Dedifferentiated amniotic fluid mesenchymal stem cell (primary cell): ENCODE data around the gene BAIAP2L2.

Experiments used
- DNase-seq: peaks from one replicate; pipeline ENCODE4 v3.0.0-alpha.2; 2016; ENCODE audit errors: extremely low spot score

BAIAP2L2 gene

DNA sequence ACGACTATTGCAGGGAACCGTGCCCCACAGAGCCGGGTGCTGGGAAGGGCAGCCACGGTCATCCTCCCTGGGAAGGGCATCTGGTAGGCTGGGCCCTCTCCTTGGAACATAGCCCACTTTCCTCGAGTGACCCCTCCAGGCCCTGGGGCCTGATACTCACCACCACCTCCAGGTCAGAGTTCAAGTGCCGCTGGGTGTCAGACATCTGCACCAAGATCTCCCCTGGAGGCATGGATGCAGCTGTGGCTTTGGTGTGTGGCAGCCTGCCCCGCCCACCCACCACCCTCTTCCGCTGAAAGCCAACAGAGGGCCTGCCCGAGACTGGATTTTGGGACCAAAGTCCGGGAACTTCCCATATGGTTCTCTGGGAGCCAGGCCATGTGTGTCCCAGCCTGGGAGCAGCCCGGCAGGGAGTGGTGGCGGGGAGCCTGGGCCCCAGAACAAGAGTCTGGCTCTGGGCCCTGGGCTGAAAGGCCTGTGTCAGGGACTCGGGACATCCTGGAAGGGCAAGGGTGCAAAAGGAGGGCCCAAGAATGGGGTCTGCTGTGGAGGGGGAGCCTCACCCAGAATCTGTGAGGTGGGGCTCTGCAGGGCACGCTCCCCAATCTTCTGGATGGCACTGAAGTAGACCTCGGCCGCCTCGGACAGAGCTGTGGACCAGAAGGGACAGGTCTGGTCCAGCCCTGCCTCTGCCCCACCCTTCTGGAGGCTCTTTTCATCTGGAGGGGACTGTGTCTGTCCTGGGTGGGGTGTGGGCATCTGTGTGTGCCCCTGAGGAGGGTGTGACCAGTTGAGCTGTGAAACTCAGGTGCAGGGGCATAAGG is 2.6 kb downstream of the BAIAP2L2 start:
- no peak for DNase-seq

DNA sequence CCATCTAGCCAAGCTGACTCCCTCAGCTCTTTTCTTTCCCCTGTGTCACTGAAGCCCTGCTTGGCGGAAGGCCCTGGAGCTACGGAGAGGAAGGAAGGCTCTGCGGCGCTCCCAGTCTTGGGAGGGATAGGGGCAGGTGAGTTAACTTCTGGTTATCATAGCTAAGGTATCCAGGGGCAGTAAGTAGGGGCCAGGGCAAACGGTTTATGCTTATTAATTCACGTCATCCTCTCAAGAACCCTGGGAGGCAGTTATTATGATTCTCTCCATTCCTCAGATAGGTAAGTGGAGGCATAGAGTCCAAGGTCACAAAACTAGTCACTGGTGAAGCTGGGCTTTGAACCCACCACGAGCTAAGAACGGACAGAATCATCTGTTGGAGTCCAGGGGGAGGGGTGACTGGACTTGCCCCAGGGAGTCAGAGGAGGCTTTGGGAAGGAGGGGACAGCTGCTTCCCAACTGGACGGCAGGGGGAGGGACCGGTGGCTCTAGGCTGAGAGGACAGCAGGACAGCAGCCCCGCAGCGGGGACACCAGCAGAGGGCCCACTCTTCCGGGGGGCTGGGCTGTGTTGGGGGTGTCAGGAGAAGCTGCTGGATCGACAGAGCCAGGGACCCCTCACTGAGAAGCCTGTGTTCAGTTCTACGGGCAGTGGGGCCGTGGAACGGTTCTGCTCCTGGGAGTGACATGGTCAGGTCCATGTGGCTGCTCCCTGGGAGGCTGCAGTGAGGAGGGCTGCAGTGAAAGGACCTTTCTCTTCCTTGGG is 3.5 kb downstream of the BAIAP2L2 start:
- no peak for DNase-seq

DNA sequence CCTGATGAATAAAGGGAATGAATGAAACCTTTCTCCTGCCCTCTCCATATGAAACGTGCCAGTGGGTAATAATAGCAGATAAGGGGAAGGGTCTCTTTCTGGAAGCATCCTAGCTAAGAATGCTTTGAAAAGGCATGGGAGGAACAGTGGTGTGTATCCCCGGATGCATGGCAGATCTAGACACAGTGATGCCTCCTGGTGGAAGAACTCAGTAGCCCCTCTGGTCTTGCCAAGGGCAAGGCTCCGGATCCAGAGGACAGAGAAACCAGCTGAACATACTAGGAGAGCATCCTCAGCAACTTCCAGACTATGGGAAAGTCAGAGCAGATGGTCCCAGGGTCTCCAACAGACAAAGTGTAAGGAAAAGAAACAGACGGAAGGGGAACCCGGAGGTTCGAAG is 6.4 kb downstream of the BAIAP2L2 start:
- no peak for DNase-seq

DNA sequence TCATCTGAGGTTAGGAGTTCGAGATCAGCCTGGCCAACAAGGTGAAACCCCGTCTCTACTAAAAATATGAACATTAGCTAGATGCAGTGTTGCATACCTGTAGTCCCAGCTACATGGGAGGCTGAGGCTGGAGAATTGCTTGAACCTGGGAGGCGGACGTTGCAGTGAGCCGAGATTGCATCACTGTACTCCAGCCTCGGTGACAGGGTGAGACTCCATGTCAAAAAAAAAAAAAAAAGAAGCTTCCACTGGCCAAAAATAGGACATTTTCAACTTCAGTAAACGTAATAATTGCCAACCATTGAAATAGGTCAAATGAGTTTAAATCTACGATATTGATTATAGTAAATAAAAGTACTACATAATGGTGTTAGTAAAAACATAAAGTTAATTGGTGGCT is 6.8 kb downstream of the BAIAP2L2 start:
- DNase-seq, result no peak

DNA sequence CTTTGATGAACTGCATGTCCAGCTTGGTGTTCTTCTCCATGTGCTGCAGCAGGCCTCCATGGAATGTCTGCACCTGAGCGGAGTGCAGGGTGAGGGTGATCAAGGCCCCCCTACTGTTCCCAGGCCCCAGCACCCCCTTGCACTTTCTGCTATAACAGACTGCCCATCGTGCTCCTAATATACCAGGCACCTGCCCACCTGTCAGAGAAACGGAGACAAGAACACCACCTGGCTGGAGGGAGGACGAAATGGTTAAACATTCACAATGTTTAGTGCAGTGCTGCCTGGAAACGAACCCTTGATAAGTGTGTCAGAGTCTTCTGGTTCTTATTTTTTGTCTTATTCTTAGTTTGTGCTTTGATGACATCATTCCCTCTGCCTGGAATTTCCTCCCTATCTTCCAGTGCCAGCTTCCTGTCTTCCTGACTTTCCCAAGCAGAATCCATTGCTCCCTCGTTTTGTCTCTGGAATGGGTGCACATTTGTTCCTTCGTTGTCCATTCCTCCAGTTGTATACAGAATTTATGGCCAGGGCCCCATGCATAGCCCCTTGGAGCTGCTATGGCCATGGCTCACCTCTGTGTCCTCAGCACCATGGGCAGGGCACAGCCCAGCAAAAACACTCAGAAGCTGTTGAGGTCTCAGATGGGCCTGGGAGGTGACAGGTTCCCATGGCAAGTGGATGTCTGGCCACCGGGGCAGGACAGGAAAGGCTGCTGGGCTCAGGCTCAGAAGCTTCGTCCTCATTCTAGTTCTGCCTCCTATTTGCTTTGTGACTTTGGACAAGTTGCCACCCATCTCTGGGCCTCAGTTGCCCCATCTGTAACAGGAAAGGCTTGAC is 11.9 kb downstream of the BAIAP2L2 start:
- DNase-seq, result no peak

DNA sequence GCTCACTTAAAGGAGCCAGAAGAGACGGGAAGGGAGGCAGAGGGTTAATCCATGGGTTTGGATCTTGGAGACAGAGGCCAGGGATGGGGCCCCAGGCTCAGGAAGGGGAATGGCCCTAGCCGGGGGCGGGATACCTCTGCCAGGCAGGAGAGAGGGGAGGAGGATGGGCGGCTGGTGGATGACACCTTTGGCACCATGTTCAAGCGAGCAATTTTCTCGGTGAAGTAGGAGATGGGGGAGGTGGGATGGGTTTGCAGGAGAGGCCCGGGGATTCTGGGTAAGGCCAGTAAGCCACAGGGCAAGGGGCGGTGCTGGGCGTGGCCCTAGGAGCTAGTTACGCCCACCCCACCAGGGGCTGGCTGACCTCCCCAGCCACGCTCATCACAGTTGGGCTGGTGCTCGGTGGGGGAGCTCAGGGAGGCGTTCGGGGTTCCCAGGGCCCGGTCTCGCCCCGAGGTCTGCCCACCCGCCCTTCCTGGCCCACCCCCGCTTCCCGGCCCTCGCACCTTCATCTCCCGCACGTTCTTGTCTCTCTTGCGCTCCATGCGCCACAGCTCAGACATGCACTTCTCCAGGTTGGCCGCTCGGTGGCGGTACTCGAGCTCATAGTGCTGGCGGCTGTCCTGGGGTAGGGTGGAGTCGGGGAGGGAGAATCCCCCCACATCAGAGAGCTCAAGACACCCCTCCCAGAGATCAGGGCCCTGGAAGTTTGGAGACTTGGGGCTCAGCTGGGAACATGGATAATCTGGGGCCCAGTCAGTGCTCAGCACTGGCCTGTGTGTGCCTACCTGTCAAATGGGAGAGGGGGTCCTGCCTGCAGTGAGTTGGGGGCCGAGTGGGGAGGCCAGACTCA is 12.7 kb downstream of the BAIAP2L2 start:
- no peak for DNase-seq

DNA sequence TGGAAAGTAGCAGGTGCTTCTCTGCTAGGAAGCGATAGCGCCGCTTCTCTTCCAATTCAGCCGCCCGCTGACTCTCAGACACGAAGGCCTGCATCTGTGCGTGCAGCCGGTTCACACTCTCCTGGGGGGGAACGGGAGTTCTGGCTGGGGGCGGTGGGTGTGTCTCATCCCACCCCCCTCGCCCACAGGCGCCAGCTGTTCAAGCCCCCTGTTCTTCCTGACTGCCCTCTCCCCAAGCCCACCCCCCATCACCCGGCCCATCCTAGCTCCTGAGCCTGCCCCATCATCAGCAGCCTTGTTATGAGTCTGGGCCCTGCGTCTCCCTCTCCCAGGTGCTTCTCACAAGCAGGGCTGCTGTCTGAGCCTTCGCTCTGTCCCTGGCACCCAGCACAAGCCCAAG is 13.4 kb downstream of the BAIAP2L2 start:
- DNase-seq, result no peak

DNA sequence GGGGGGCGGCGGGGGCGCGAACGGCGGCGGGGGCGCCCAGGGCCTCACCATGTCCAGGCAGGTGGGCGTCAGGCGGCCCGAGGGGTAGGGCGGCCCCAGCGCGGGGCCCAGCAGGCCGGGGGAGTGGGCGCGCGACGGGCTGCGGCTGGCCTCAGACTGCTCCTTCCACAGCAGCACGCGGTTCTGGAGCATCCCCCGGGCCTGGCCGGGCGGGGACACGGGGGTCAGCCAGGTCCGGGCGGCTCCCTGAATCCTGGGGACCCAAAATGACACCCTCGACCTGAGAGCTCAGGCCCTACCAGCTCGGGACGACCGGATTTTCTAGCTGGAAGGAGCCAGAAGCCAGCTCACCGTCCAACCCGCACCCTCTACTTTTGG is 21.0 kb downstream of the BAIAP2L2 start:
- DNase-seq, result no peak

DNA sequence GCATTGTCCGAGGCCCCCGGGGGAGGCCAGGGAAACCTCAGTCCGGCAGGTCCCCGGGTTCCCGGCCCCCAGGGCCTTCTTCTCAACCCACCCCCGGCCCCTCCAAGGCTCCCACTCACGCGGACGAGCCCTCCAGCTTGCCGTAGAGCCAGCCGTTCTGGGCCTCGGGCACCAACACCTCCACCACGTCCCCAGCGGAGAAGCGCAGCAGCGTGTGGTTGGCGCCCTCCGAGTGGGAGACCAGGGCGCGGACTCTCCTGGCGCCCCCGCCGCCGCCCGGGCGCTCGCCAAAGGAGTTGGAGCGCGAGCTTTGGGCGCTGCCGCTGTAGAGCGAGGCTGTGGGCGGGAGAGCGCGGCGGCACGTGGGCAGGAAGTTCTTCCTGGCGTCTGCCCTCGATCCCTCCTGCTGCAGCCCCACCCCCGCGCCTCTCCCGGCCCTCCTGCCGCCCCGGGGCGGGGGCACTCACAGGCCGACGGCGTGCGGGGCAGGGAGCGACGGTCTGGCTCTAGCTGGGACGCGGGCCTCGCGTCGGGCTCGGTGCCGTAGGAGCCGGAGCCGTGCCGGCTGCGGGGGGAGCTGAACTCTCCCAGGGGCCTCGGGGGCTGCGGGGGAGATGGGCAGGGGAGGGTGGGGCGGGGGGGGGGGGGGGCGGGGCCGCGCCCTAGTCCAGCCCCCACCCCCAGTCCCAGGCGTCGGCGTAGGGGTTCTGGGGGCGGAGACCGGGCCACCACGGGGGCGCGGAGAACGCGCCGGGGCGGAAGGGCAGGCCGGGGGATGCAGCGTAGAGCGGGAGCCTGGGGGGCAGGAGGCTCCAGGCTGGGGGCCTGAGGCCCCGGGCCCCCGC is 21.6 kb downstream of the BAIAP2L2 start:
- DNase-seq, result no peak

DNA sequence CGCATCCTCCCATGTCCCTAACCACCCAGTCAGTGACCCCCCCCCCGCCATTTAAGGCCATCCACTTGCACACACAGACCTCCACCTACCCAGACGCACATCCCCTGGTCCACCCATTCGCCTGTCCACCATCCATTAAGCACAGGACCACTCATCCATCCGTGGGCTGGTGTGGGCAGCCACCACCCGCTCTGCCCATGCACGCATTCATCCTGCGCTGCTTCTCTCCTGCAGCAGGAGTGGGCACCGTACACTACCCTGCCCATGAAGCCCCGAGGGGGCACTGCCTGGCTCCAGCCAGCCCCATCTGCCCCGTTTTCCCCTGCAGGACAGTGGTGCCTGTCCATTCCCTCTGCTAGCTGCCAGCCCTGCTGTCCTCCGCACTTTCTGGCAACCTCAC is 22.6 kb downstream of the BAIAP2L2 start:
- DNase-seq, result no peak

DNA sequence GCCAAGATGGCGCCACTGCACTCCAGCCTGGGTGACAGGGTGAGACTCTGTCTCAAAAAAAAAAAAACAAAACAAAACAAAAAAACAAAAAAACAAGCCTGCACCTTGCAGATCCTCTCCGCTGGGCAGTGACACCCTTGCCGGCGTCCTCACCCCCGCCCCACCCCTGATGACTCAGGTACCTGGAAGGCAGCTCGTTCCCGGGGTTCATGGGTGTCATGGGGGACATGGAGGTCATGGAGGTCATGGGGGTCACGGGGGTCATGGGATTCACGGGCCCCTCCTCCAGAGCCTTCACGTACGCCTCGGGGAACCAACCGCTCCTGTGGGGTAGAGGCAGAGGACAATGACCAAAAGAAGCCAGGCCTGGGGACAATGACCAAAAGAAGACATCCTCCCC is 23.5 kb downstream of the BAIAP2L2 start:
- no peak for DNase-seq

DNA sequence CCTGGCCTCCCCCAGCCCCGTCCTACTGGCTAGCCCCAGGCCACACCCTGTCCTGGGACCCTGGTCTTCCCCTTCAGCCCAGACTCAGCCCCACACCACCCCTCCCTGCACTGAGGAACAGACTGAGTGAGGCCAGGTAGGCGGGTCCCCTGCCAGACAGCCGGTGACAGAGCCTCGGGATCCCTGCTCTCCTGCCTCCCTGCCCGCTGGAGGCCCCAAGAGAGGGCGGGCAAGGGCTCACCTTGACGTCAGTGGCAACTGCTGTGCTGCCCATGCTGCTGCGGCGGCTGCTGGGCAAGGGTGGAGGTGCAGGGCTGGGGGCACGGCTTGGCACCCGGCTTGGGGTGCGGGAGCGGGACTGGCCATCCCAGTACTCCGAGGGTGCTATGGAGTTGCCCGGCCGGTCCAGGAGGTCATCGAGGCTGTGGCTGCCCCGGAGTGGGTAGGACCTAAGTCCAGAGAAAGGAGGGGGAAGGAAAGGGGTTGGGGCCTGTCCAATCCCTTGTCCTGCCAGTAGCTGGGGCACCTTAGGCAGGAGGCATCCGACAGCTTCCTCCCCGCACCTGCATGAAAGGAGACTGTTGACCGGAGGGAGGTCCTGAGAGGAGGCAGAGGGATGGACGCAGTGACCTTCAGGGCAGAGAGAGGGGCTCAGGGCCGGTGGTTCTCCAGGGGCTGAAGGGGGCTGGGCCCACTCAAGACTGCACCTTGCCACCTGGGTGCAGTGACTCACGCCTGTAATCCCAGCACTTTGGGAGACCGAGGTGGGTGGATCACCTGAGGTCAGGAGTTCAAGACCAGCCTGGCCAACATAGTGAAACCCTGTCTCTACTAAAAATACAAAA is 24.3 kb downstream of the BAIAP2L2 start:
- no peak for DNase-seq

DNA sequence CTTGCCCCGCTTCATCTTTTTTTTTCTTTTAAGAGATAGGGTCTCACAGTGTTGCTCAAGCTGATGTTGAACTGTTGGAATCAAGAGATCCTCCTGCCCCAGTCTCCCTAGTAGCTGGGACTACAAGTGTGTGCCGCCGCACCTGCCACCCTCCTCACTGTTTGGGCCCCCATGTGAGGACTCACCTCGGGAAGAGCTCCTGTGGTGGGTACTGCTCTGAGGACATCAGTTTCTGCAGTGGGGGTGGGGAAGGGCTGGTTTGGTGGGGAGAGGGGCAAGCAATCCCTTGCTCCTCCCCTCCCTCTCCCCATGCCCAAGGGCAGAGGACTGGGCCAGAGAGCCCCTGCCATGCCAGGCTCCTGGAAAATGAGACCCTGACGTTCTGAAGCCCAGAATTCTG is 25.0 kb downstream of the BAIAP2L2 start:
- DNase-seq, result no peak

DNA sequence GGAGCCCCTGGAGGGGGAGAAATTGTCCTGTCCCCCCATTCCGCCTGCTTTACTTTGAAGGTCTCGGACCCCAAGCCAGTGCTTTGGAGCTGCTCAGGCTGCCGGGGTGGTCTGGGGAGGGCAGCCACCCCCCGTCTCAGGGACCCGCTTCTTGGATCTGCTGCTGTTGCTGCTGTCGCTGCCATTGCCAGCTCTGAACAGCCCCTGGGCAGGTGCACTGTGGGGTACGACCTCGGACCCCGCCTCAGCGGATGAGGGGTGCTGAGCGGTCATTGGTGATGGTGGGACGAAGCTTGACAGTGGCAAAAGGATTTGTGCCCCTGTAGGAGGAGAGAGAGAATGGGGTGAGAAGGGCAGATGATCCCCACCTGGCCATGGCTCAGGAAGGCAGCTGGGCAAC is 25.4 kb downstream of the BAIAP2L2 start:
- no peak for DNase-seq

DNA sequence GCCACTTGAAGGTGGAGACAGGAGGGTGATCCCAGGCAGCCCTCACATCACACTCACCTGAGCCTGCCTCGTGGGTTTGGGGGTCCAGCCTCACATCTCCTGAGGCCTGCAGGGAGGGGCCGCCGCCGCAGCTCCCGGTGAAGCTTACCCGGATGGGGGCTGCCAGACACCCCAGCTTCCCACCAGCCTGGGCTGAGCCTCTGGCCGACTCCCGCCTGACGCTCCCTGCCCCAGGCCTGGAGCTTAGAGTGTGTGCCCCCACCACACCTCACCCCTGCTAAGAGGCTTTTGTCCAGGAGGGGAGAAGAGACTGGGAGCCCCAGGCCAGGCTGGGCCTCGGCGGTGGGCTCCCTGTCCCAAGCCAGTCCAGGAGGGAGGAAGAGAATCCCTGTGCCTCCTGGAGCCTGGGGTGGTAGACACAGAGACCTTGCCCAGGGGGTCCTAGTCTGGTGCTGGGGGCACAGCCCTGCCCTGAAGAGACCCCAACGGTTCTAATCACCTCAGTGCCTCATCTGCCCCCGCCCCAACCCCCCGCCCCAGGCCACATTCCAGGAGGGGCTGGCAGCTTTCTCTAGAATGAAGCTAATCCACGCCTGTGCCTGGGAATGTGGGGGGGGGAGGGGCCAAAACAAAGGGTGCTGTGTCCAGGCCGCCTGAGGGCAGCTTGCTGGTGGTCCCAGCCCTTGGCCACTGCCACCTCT is 26.4 kb downstream of the BAIAP2L2 start, which contains the start of gene SLC16A8:
TSS of gene SLC16A8 (minus strand) at position 254 of the 701 bp plus-strand sequence. CDS start 1,311 bp downstream, outside the sequence.
- DNase-seq, result no peak

DNA sequence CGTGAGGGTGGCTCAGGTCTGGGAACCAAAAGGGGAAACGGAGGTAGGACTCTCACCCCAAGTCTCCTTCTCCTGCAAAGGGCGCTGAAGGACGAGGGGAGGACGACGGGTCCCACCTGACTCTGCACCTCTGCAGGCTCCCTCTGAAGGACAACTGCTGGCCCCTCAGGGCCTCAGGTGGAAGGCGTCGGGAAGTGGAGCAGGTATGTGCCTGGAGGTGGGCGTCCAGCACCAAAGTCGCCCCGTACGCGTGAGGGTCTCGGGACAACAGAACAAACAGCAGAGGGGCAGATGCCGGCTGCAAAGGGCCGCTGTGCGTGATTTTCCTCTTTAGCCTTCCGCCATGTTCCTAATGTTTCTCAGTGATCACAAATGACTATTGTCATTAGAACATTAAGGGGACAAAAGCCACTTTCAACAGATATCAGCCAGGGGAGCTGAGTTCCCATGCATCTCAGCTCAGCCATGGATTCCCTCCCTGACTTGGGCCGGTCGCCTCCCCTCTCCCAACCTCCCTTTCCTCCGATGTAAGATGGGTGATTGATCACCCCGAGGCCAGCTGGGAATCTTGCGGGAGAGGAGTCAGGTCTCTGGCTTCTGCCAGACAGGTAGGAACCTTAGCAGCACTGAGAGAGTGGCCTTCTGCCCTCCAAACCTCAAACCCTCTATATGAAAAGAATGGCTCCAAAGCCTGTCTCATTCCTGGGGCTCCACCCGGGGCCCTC is 27.3 kb downstream of the BAIAP2L2 start:
- DNase-seq, result no peak

DNA sequence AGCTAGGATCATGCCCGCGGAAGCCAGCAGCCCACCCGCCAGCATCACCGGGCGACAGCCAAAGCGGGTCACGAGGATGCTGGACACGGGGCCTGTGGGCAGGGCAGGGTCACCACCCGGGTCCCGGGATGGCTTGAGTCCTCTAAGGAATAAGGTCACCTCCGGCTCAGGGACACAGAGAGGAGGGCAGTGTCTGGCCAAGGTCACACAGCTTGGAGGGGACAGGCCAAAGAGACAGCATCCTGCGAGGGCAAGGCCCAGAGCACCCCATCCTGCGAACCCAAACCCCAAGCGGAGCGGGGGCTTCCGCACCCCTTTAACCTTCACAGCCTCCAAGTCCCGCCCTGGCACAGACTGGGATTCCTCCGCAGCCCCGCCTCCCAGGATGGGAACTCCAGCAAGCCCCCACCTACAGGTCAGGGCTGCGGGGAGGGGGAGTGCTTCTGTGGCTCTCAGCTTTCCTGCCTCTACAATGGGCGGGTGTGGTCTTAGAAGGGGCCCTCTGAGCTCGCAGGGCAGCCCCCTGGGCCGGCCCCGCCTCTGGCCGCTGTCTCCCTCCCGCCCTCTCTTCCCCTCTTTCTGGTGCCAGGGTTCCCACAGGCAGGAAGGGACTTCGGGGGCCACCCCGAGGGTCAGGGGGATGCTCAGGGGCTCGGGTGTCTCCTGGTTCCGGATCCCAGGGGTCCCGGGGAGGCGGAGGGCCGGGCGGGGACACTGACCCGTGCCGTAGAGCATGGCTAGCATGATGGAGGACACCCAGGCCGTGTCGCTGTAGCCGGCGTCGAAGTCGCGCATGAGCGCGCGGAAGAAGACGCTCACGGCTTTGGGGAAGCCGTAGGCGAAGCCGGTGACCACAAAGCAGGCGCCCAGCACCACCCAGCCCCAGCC is 28.3 kb downstream of the BAIAP2L2 start:
- no peak for DNase-seq
